Stimulated activated CD4-positive, alpha-beta T cell treated with anti-CD3 and anti-CD28 coated beads, Interleukin-15, amount 100 ng/mL, for 1 hour (primary cell): ENCODE results near the gene SERPINE2.
A peak's percentile ranks its signal among the peaks of the same experiment; 100 is the strongest.

Source experiments
- DNase-seq, 2 donors: peaks; one replicate each; pipeline ENCODE4 v3.0.0-alpha.2; 2020; ENCODE audit warnings: low read depth in 1 of 2, low spot score in 1 of 2

Gene SERPINE2

GRCh38 chr2:224039080-224039769 is at the start of gene SERPINE2:
Gene SERPINE2 (minus strand): TSS chr2:224039286. CDS start chr2:224001900, 37,386 bp downstream.
- peak in 1 of 2 donors; percentile 39 for DNase-seq

GRCh38 chr2:224086226-224086914 is 47.3 kb upstream of the SERPINE2 start:
- DNase-seq, result no peak

- DNase-seq, result no peak
Observed at GRCh38 chr2:224085811-224086210, 46.7 kb upstream of the SERPINE2 start.

- no peak for DNase-seq
Observed at GRCh38 chr2:224085246-224085645, 46.2 kb upstream of the SERPINE2 start.

DNA sequence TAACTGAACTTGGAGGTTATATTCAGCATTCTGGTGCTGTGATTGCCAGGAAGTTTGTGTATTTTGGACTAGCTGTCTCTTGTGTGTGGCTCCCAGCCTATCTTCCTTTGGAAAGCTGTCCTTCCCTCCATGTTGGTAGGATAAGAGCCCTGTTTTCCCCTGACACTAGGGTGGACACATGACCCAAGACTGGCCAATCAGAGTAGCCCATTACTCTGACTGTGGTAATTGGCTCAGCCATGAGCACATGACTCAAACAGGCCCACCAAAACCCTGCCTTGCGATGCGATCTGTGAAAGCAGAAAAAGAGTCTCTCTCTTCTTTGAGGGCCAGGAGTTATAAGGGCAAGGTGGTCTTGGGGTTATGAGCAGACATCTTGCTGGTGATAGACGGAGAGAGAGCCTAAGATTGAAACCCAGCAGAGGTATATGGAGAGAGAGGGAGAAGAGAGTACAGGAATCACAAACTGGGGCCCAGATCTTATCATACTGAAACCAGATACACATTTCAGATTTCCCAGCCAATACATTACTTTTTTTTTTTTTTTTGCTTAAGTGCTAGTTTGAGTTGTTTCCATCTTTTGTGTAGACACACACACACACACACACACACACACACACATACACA is 45.3 kb upstream of the SERPINE2 start:
- DNase-seq, result no peak

GRCh38 chr2:224083638-224084037 is 44.6 kb upstream of the SERPINE2 start:
- no peak for DNase-seq

- no peak for DNase-seq
Observed at GRCh38 chr2:224078656-224079055, 39.6 kb upstream of the SERPINE2 start.

DNA sequence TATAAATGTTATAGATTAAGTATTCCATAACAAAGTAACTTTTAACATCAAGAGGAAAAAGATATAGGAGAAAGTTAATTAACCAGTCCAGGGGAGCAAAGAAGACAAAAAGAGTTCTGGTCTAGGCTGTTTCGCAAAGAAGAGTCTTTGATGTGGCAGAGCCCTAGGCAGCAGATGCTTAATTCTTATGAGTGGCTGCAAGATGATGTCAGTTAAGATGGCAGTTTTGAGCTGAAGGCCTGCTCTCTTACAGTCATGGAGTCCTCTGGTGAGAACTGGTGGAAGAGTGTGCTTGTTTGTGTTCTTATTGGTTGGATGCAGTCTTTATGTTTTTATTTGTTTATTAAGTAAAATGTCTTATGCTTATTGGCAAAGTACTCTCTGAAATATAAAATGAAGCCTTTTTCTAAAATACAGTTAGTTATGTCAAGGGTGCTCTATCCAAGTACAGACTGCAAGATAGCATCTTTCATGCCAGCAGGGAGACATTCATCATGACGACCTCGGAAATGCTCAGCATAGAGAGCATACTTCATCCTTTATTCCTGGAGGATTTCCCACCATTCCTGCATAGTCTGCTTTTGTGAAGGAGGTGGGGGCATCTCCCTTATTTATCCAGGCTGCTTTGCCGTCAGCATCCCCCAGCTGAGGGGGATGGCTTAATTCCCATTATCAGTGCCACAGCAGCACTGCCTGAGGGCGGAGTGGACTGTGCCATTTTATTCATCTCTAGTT is 38.9 kb upstream of the SERPINE2 start:
- no peak for DNase-seq

DNA sequence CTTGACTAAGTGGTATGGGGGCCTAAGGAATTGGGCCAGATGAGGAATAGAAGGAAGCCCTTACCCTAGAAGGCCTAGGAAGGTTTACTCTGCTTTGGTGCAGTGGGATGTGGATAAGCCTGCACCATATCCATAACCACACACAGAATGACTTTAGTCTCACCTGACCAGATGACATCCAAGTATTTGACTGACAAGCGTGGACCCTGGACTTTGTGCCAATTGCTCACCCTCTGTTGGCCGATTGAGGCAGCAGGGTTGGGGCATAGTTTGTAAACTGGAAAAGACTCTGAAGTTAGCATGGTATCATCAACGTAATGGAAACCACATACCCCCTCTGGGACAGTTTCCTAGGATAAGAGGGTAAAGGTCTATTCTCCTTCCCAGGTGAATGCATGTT is 36.5 kb upstream of the SERPINE2 start:
- DNase-seq, result no peak

DNA sequence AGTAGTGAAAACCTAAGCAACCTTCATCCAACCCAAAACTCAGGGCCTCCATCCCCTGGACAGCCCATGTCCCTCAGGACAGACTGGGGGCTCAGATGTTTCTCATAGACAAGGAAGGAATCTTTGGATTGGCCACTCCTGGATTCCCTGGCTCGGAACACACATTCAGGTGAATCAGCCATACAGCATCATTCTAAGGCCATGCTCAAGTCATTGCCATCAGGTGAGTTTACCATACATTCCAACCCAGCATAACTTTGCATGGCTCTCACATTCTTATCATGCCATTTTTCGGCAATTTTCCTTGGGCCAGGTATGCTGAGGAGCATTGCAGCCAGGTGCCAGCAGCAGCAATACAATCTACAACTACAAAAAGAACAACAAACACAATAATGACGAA is 34.6 kb upstream of the SERPINE2 start:
- no peak for DNase-seq

DNA sequence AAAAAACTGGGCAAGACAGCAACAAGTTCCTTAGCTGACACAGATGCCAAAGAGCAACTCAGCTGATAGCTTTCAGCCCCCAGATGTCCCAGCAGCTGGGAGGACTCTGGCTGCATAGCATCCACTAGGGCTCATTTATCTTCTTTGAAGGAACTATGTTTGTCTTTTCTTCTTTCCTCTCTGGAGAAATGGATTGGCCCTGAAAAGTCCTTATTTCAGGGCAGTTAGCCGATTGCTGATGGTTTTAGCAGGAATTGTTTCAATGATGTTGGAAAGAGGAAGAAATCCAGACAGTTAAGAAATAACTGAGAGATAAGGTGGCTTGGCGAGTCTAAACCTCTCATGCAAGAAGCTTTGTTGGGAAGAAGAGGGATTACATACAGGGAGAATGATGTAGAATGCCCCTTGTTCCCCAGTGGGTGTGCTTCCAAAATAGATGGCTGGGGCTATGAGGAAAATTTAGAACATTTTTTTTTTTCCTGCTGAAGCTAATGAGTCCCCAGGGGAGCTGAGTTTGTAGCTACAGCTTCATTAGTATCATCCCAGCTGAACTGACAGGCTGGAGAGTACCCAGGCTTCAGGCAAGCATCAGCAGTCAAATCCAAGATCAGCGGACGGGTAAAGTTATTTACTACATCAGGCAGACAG is 33.6 kb upstream of the SERPINE2 start:
- no peak for DNase-seq

GRCh38 chr2:224069172-224069571 is 30.1 kb upstream of the SERPINE2 start:
- DNase-seq, result no peak

GRCh38 chr2:224063298-224063648 is 24.2 kb upstream of the SERPINE2 start:
- DNase-seq, result no peak

DNA sequence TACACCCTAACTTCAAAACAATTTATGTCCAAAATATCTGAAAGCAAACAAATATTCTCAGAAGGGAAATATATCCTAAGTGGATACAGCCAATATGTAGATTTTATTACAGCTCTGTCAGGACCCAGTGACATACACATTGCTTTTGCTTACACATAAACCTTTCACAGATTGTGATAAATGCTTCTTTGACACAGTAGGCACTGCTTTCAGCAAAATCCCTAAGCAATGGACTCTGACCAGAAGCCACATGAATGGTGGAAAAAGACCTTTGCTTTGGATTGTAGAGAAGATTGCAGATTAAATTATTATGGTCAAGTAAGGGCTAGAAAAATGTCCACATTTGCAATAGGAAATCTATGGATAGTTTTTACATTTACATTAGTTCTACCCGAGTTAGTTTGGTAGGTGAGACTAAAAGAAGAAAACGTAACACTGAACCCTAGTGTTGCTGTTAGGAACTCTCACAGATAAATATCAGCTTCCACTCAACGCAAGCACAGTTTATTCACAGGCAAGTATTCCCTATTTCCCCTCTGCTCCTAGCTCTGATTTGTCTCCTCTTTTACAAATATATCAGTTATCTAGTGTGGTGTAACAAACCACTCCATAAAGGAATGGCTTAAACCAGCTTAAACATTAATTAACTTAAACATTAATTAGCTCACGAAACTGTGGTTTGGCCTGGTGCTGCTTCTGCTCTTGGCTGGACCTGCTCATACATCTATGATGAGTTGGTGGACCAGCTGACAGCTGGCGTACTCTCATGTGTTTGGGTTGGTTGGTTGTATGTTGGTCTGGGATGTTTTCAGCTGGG is 23.6 kb upstream of the SERPINE2 start:
- DNase-seq, result no peak

DNA sequence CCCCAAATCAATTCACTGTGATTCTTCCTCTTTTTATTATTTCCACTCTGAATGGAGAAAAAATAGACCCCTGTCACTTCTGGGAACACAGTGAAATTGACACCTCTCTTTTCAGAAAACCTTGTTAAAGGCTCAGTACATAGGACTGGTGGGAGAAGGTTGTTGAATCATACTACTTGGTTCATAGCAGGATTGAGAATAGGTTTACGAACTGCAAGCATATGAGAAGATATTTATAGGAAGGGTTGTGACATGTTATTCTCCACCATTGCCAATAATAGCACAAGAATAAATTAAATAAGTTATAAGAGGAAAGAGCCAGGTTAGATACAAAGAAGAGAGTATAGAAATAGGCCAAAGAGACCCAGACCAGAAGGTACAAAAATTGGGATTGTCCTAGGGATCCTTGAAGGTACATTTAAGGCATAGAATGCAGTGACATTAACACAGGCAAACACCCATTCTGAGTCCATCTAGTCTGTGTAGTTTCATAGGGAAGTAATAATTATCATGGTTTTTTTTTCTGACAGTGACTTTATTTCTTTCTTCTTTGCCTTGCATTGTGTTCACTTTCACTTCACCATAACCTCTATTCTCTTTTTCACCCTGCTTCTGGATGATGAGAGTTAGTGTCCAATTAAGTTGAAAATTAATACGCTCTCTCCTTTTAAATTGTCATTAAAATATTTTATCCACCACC is 21.8 kb upstream of the SERPINE2 start:
- no peak for DNase-seq

DNA sequence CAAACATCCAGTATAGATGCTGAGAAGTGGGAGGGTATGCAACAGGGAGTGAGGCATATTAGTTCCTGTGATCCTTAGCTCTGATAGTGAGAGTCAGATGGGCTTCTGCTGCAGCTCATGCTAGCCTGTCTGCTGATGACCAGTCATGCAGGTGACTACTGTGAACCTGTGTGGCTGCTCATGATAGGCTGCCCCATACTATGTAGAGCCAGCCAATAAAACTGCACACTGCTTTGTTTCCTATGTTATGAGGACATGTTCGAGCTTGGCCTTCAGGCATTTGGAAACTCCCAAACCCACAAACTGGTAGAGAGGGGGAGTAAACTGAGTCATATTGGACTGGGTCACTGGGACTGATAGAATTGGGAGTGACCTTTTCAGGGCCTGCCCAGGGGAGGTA is 20.1 kb upstream of the SERPINE2 start:
- no peak for DNase-seq

DNA sequence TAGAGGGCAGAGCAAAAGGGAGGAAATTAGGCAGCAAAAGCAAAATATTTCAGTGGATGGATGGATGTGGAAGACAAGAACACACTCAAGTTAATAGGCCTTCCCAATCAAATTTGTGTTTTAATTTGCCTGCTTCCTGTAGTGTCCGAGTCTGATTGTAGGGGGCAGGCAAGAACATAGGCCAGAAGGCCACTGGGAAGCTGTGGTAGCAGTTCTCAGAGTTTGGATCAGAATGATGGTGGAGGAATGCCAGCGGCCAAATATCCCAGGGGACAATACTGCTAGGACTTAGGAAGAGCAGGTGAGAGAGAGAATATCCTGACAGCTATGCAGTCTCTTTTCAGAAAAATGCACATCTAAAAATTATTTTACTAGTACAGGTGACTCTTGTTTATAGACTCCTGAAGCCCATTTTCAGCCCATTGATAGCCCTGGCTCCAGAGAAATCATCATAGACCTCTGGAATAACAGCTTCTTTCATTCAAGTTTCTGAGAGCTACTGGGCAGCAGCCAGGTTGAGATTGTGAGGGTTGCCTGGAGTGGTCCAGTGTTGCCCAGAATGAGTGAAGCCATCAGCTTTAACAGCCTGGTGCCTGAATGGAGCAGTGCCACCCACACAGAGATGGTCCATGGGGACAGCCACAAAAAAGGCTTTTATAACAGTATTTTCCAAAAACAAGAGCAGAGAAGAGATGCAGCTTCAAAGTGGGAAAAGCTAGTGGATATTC is 19.1 kb upstream of the SERPINE2 start:
- DNase-seq, result no peak

DNA sequence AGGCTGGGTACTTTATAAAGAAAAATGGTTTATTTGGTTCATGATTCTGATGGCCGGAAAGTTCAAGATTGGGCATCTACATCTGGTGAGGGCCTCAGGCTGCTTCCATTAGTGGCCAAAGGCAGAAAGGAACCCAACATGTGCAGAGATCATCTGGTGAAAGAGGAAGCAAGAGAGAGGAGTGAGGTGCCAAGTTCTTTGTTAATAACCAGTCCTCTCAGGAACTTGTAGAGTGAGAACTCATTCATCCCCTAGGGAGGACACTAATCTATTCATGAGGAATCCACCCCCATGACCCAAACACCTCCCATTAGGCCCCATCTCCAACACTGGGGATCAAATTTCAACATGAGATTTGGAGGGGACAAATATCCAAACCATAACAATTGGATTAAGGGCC is 17.8 kb upstream of the SERPINE2 start:
- DNase-seq, result no peak

- DNase-seq, result no peak
Observed at GRCh38 chr2:224055101-224055500, 16.0 kb upstream of the SERPINE2 start.
